OCI-LY3 (cell line): Measurements from ENCODE around the gene SPATC1L.
"Not testable (repeated sequence)": the region's sequence is repeated elsewhere in the genome, so short reads cannot be mapped to it uniquely, and the experiment has no call there.

Experiments
- H2AFZ ChIP-seq: fragments of 200-600, 300-600 bp; shearing (Covaris generic); 2 replicates; pipeline ENCODE4 v1.6.0; 2014; ENCODE audit warnings: antibody characterized with exemption, low read depth, low read length
- H3K27ac ChIP-seq: fragments of 200-600, 300-600 bp; sonication (generic); 2 replicates; pipeline ENCODE4 v1.5.1; 2014; ENCODE audit warnings: mild to moderate bottlenecking, low read length, moderate library complexity, mixed read lengths
- H3K27me3 ChIP-seq: fragments of 200-600, 300-600 bp; sonication (generic); 2 replicates; pipeline ENCODE4 v1.6.1; 2014; ENCODE audit warnings: low read depth, low read length, mixed read lengths
- H3K36me3 ChIP-seq: fragments of 200-600, 300-600 bp; sonication (generic); replicated peaks from 2 replicates; pipeline ENCODE3; 2014; ENCODE audit warnings: low read depth, low read length, mixed read lengths
- H3K4me1 ChIP-seq: fragments of 300-600, 200-600 bp; sonication (generic); 2 replicates; pipeline ENCODE4 v1.6.1; 2014; ENCODE audit warnings: low read length, mixed read lengths
- H3K4me2 ChIP-seq: fragments of 200-600, 300-600 bp; sonication (generic); 2 replicates; pipeline ENCODE4 v1.6.1; 2014; ENCODE audit warnings: low read length, mixed read lengths
- H3K4me3 ChIP-seq: fragments of 300-600, 200-600 bp; sonication (generic); 2 replicates; pipeline ENCODE4 v1.5.1; 2014; ENCODE audit warnings: antibody characterized with exemption, mild to moderate bottlenecking, low read length, moderate library complexity
- H3K79me2 ChIP-seq: fragments of 300-600, 200-600 bp; shearing (Covaris generic); 2 replicates; pipeline ENCODE4 v1.6.1; 2014; ENCODE audit warnings: mild to moderate bottlenecking, low read length, mixed read lengths
- H3K9ac ChIP-seq: fragments of 300-600, 200-600 bp; shearing (Covaris generic); 2 replicates; pipeline ENCODE4 v1.6.0; 2014; ENCODE audit warnings: mild to moderate bottlenecking, low read length, moderate library complexity
- H3K9me3 ChIP-seq: fragments of 200-600, 300-600 bp; shearing (Covaris generic); 2 replicates; pipeline ENCODE4 v1.6.1; 2014; ENCODE audit warnings: low read length, mixed read lengths; ENCODE audit not compliant: insufficient read depth
- H4K20me1 ChIP-seq: fragments of 200-600, 300-600 bp; sonication (generic); 2 replicates; pipeline ENCODE4 v1.6.1; 2016; ENCODE audit warnings: low read length, mixed read lengths; ENCODE audit not compliant: insufficient read depth
- CTCF ChIP-seq: fragments of 200-600, 300-600 bp; sonication (generic); IDR thresholded peaks from 2 replicates; pipeline ENCODE4 v1.5.1; 2014; ENCODE audit warnings: antibody characterized with exemption, low read length, low read depth
- EZH2phosphoT487 ChIP-seq: fragments of 200-600 bp; shearing (Covaris generic); IDR thresholded peaks from 2 replicates; pipeline ENCODE4 v1.6.1; 2018; ENCODE audit warnings: antibody characterized with exemption, mixed run types, low read depth

The SPATC1L gene

GRCh38 chr21:46172863-46173528 is 11.3 kb downstream of the SPATC1L start:
- H3K27me3 ChIP-seq = no peaks in the 10 kb centered on the region
- H3K4me1 ChIP-seq = no peaks in the 10 kb centered on the region
- no peaks in the 10 kb centered on the region for H3K36me3 ChIP-seq
- H3K4me2 ChIP-seq = no peak overlapping the region
- no peaks in the 10 kb centered on the region for H4K20me1 ChIP-seq
- TF ChIP-seq EZH2phosphoT487 (no peak), CTCF (no peak)
- H3K4me3 ChIP-seq = no peak overlapping the region
- no peaks in the 10 kb centered on the region for H3K79me2 ChIP-seq
- no peak overlapping the region for H3K9ac ChIP-seq
- no peak overlapping the region for H2AFZ ChIP-seq
- H3K9me3 ChIP-seq = no peaks in the 10 kb centered on the region
- no peak overlapping the region for H3K27ac ChIP-seq

- H3K9me3 ChIP-seq = no peaks in the 10 kb centered on the region
These were observed 12.0 kb downstream of the SPATC1L start for GRCh38 chr21:46171996-46172862.

GRCh38 chr21:46171585-46171984 is 12.7 kb downstream of the SPATC1L start:
- no peaks in the 10 kb centered on the region for H3K27me3 ChIP-seq

More at GRCh38 chr21:46171996-46172862, 12.0 kb downstream of the SPATC1L start:
- H3K27me3 ChIP-seq = no peaks in the 10 kb centered on the region
- H3K4me1 ChIP-seq = no peaks in the 10 kb centered on the region
- H3K4me3 ChIP-seq = no peak overlapping the region
- TF ChIP-seq EZH2phosphoT487 (no peak), CTCF (no peak)
- no peak overlapping the region for H3K4me2 ChIP-seq
- H3K79me2 ChIP-seq = no peaks in the 10 kb centered on the region
- H3K36me3 ChIP-seq = no peaks in the 10 kb centered on the region
- no peak overlapping the region for H3K27ac ChIP-seq
- no peak overlapping the region for H3K9ac ChIP-seq
- H2AFZ ChIP-seq = no peak overlapping the region
- H4K20me1 ChIP-seq = no peaks in the 10 kb centered on the region

GRCh38 chr21:46170436-46171193 is 13.6 kb downstream of the SPATC1L start:
- not testable (repeated sequence) for H4K20me1 ChIP-seq, H3K36me3 ChIP-seq, H3K4me2 ChIP-seq, H3K4me1 ChIP-seq, H3K79me2 ChIP-seq, H2AFZ ChIP-seq, H3K27ac ChIP-seq, H3K27me3 ChIP-seq, H3K9ac ChIP-seq, H3K4me3 ChIP-seq, H3K9me3 ChIP-seq

More at GRCh38 chr21:46171585-46171984, 12.7 kb downstream of the SPATC1L start:
- H2AFZ ChIP-seq = no peak overlapping the region
- no peak overlapping the region for H3K4me2 ChIP-seq
- H3K4me3 ChIP-seq = no peak overlapping the region
- H3K36me3 ChIP-seq = no peaks in the 10 kb centered on the region
- TF ChIP-seq CTCF (no peak), EZH2phosphoT487 (no peak)
- no peak overlapping the region for H3K9ac ChIP-seq
- no peaks in the 10 kb centered on the region for H3K9me3 ChIP-seq
- H3K79me2 ChIP-seq = no peaks in the 10 kb centered on the region
- H4K20me1 ChIP-seq = no peaks in the 10 kb centered on the region
- H3K27ac ChIP-seq = no peak overlapping the region
- H3K4me1 ChIP-seq = no peaks in the 10 kb centered on the region
